GM19193 (cell line): Measurements from ENCODE around the gene VIPR2.

Experiments used
- POLR2A ChIP-seq: IDR thresholded peaks from 4 replicates; pipeline ENCODE4 v1.6.1; 2011; ENCODE audit not compliant: insufficient read depth, insufficient read length; ENCODE audit errors: extremely low read depth

VIPR2 gene

DNA sequence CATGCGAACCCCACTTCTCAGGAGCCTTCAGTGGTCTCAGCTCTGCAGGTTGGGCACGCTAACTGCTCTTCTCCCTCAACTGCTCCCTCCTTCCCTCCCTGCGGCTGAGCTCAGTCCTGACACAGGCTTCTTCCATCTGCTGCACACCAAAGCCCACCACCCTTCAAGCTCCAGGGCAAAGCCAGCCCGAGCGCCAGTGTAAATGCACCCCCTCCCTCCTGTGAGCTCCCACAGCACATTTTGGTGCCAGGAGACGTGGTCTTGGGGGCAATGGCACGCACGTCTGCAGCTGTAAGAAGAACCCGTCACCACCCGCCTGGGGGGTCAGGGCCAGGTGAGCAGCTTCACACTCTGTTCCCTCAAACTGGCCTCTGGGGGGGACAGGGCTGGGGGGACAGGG, 15.9 kb downstream of the VIPR2 start:
- TF ChIP-seq POLR2A, result no peak

DNA sequence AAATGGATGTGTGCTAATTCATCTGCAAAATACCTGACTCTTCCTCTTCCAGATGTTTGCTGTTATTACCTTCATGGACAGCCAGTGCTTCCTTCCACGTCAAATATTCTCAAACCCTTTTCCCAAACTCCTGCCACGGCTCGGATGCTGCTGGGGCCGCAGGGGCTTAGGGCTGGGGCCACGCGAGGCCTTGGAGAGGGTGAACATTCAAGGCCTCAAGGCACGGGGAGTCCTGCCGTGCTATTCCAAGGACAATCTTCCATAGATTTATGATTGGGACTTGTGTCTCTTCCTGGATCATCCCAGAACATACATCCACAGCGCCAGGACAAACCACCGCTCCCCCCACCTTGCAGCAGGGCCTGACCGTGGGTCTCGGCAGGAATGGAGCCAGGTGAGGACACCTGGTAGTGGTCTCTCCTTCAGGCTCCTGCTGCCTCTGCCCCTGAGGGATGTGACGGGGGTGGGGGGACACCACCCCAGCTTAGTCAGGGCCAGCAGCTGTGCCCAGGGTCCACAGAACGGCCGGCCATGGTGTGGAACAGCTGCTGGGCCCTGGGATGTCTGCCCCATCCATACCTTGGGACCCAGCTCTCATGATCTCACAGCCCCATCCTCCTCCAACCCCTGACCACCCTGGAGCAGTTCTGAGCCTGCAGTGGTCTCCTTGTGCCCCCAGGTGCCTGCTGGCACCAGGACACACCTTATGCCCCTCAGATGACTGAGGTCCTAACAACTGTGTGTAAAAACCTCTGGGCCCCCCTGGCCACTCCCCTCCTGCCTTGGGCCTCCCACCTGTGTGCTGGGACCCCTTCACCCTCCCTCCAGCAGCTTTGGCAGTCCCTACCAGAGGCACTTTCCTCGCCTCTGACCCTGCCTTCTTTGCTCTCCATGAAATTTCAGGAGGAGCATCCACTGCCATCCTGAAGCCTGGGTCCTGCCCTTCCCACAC, 16.7 kb downstream of the VIPR2 start:
- no peak for TF ChIP-seq POLR2A

DNA sequence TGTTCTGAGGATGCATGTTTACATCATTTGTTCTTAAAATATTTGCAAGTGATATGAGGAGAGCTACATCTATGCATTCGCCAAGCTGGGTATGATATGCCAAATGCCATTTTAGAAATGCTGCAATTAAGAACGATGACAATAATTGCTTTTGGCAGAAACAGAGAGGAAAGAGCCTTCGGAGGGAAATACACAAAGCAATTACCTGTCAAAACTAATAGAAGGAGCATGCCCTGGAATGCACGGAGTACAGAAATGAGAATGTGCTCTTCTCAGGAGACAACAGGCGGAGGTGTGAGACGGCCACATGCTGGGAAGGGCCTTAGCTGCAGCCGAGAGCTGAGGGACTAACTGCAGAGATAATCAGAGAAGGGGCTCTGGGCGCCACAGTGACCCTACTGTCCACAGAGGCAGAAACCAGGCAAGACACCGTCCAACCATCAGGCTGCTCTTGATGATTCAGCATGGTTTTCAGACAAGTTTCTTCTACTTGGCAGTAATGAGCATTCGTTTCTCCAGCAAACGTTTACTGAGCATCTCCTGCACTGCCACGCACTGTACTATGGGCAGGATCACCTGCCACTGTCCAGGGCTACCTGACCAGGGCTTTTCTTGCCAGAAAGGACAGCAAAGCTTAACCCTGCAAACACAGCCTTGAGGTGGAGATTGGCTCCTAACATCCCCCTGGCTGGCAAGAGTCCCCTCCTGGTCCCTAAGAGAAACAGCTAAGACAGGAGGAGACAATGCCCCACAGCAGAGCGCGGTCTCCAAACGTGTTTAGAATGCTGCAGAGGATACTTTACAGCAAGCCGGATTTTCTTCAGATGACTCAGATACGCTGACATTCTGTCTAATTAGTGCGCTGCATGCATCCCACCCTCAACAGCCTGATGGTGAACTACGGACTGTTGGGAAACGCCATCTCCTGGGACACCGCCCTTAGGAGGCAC, 18.1 kb downstream of the VIPR2 start:
- no peak for TF ChIP-seq POLR2A

DNA sequence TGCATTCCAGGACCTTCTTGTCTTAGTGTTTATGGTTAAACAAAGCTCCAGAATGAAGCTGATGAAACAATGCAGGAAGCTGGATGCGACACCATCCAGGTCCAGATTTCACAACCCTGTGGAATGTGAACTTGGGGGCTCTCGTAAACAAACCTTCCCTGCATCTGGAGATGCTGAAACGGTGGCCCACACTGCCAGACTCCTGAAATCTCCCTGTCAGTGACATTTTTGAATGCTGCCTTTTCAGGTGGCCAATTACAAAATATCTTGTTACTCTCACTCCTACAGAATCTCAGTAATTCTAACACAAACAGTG, 18.8 kb downstream of the VIPR2 start:
- no peak for TF ChIP-seq POLR2A

DNA sequence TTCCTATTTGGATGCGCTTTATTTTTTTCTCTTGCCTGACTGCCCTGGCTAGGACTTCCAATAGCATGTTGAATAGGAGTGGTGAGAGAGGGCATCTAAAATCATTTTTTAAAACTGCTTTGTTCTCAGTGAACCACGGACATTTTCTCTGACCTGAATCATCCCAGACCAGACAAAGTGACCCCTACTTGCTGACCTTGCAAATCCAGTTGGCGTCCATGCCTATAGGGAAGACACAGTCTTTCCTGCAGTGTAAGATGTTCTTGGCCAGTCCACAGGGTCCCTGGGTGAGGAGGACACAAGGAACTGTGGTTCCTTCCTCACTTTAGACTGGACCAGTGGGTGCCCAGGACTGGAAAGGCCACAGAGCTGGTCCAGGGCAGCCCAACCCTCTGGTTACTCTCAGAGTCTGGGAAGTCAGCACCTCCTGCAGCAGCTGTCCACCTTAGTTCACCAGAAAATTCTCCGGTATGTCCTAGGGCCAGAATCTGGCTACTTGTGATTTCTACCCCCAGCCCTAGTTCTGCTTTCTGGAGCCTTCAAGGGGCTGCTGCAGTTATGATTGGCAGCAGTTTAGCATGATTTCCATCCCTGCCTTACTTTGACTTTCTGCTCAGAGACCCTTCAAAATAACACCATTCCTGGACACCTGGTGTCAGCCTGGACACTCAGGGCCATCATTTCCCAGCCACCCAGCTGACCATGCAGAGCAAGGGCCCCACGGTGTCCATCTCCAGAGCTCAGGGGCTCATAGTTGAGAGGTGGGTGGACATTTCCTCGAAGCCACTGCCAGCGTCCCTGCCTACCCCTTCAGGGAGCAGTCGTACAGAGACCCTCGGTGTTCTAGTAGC, 19.3 kb downstream of the VIPR2 start:
- no peak for TF ChIP-seq POLR2A

DNA sequence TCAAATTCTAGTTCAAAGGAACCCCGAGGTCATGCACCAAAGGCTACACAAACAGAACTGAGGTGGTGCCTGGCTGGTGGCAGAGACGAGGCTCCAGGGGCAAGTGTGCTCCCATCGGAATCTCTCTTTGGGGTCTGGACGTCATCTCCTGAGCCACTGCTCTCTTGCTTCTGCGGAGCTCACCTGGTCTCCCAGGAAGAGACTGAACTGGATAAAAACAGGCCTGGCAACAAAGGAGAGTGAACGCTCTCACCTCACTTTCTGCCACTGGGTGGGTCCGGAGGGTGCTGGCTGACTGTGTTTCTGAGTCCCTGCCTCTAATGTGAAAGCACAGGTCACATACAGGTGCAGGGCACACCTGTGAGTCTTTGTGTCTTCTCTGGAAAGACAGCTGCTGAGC, 22.4 kb downstream of the VIPR2 start:
- no peak for TF ChIP-seq POLR2A

DNA sequence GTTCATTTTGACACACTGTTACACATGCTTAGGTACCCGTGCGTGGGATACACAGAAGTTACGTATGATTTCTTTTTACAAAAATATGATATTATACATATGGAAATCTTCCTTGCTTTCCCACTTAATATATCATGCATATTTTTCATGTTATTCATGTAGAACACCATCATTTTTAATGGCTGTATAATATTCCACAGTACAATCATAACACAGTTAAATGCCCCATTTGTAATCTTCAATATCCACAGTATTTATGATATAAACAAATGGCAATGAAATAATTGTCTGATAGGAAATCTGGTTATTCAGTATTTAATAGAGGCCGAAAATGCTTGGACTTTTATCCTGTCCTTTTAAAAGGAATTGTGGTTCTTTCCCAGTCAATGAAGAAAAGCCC, 23.2 kb downstream of the VIPR2 start:
- TF ChIP-seq POLR2A, result no peak

DNA sequence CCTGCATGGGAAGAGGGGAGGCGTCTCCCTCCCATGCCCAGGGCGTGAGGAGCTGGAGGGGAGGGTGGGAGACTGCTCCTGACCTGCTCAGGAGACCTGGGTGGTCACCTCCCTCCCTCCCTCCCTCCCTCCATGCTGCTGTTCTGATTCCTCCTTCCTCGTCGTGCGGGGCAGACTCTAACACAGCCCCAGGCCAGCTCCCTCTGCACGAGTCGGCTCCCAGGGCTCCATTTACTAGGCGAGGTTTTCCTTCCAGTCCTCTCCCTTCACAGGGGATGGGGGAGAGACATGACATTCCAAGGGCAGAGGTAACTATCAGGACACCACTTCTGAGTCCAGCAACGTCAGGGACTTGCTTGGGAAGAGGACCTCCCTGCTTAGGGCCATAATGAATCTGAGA, 23.6 kb downstream of the VIPR2 start:
- no peak for TF ChIP-seq POLR2A

DNA sequence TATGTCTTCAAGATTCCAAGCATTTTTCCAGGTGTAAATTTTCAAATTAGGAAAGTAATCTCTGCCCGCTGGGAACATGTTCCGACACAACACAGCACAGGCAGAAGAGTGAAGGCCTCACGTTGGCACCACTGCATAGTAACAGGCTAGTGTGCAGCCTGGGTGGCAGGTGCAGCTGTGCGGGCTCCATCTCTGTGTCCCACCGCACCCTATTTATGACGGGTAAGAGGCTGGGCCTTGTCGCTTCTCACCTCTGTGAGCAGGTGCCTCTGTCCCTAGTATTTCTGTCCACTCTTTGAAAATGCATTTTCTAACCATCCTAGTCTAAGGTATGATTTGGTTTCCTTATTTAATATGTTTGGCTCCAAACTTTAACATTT, 24.1 kb downstream of the VIPR2 start:
- TF ChIP-seq POLR2A, result no peak

DNA sequence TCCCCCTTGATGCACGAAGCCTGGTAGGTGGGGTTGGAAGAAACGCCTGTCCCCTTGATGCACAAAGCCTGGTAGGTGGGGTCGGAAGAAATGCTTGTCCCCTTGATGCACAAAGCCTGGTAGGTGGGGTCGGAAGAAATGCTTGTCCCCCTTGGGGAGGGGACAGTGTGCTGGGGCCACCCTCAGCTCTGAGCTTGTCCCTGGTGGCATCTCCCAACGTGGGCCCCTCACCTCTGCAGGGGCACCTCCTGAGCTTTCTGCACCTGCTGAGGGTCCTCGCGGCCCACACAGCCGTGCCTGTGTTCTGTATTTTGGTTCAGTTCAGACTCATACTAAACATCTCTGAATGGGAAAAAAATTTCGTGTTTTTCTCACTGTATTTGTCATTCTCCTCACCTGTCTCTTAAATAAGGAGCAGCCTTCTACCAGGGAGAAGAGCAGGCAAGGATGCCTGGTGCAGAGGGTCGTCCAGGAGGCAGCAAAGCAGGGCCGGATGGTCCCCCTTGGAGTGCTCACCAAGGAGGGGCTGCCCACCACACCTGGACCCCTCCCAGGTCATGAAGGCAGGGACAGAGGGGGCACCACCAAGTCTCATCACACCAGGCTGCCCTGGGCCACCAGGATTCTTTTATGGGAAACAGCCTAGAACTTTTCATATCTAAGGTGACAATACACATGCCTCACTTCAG, 24.7 kb downstream of the VIPR2 start:
- TF ChIP-seq POLR2A, result no peak

DNA sequence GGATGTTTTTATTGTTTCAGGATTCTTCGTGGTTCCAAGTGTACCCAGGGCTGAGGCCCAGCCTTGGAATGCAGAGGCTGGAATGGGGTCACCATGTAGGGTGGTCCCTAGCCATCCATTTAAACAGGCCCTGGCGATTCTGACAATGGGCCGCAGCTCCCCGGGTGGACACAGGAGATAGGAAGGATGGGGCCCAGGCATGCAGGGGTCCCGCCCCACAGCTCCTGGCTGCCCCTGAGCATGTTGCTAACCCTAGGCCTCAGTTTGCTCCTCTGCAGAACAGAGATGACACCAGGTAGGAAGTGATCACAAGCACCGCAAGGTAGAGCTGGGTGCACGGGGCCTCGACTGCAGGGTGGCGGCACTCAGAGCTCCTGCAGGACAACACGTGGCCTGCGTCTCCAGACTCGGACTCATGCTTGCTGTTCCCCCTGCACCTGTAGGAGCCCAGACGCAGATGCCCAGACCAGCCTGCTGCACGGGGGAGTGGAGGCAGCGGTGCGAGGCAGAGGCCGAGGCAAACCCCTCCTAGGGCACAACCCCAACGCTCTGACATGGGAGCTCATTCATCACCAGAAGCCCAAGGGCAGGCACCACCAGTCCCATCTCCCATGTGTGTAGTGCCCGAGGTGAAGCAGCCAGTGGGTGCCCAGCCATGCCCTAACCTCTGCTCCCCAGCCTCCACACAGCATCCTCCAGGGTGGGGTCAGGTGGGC, 25.5 kb downstream of the VIPR2 start:
- TF ChIP-seq POLR2A, result no peak

DNA sequence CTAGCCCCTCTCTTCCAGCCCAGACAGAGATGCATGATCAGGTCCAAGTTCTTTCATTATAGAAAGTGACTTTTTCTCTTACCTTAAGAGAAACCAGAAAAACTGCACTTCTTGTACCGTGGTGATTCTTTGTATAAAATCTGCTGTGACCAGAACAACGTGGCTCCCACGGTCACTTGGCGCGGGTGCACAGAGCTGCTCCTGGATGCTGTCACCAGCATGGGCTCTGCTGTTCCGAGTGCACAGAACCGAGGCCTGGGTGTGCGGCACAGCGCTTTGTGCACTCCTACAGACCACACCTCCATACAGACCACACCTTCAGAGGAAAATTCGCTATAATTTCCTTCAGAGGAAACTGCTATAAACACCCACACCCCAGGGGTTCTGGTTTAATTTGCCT, 26.0 kb downstream of the VIPR2 start:
- TF ChIP-seq POLR2A, result no peak

DNA sequence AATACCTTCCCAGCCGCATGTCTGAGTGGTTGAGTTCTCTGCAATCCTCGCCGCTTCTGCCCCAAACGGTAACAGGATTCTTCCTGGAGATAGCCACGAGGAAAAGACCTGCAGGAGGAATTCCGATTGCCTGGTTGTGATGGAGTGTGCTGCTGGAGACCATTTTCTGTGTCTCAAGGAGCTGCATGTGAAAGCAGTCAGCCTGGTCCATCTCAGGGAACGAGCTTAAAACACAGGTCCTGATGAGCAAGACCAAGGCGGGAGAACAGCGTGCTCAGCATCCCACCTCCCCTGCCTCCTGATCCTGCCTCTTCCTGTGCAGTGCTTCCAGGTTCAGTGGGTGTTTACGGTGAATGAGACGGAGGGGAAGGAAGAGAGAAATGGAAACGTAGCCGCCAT, 26.5 kb downstream of the VIPR2 start:
- no peak for TF ChIP-seq POLR2A
